ENCODE data around the gene INAFM2. TPM values are rescaled to one million over a fixed set of nuclear protein-coding genes. Genes with fewer than 3 reads are reported as not detected.

The INAFM2 gene
- polyA plus RNA-seq, 1 donor = 14.1 TPM

- DNase-seq (ENCODE audit: low read depth) = no peak
Measured at GRCh38 chr15:40360015-40360414, 36.5 kb downstream of the INAFM2 start.

- no peak for DNase-seq (ENCODE audit: low read depth)
Measured at GRCh38 chr15:40361640-40362039, 38.1 kb downstream of the INAFM2 start.

GRCh38 chr15:40363611-40364010 lies 40.1 kb downstream of the INAFM2 start:
- DNase-seq (ENCODE audit: low read depth) = no peak

- DNase-seq (ENCODE audit: low read depth) = no peak
Measured at GRCh38 chr15:40364251-40364650, 40.8 kb downstream of the INAFM2 start.

- no peak for DNase-seq (ENCODE audit: low read depth)
Measured at GRCh38 chr15:40365016-40365415, 41.5 kb downstream of the INAFM2 start.

GRCh38 chr15:40365624-40366456 lies 42.3 kb downstream of the INAFM2 start:
- DNase-seq (ENCODE audit: low read depth) = no peak

GRCh38 chr15:40366457-40367370 lies 43.2 kb downstream of the INAFM2 start:
- DNase-seq (ENCODE audit: low read depth) = no peak

GRCh38 chr15:40367371-40367685 lies 43.8 kb downstream of the INAFM2 start:
- no peak for DNase-seq (ENCODE audit: low read depth)

- DNase-seq (ENCODE audit: low read depth) = no peak
Measured at GRCh38 chr15:40367686-40368611, 44.5 kb downstream of the INAFM2 start.

- DNase-seq (ENCODE audit: low read depth) = no peak
Measured at GRCh38 chr15:40368719-40369473, 45.4 kb downstream of the INAFM2 start.

GRCh38 chr15:40369474-40369869 lies 46.0 kb downstream of the INAFM2 start:
- DNase-seq (ENCODE audit: low read depth) = no peak

GRCh38 chr15:40369971-40370370 lies 46.5 kb downstream of the INAFM2 start:
- DNase-seq (ENCODE audit: low read depth) = no peak

- no peak for DNase-seq (ENCODE audit: low read depth)
Measured at GRCh38 chr15:40372981-40373380, 49.5 kb downstream of the INAFM2 start.

Other genes starting within 250 kb of the INAFM2 start
- 10.8 TPM for gene BMF, start 214.8 kb upstream of the INAFM2 start, polyA plus RNA-seq (ENCODE audit: insufficient read length)
- gene BUB1B, start 162.6 kb upstream of the INAFM2 start, polyA plus RNA-seq (ENCODE audit: insufficient read length) = 8.8 TPM
- gene PAK6, start 84.6 kb upstream of the INAFM2 start, polyA plus RNA-seq (ENCODE audit: insufficient read length) = 0.83 TPM
- gene ANKRD63, start 40.6 kb upstream of the INAFM2 start, polyA plus RNA-seq (ENCODE audit: insufficient read length) = 0.32 TPM
- gene PLCB2, start 15.8 kb upstream of the INAFM2 start, polyA plus RNA-seq (ENCODE audit: insufficient read length) = 10.2 TPM
- gene CCDC9B, start 17.2 kb downstream of the INAFM2 start, polyA plus RNA-seq (ENCODE audit: insufficient read length) = 17.0 TPM
- gene PHGR1, start 27.3 kb downstream of the INAFM2 start, polyA plus RNA-seq (ENCODE audit: insufficient read length) = not detected
- gene DISP2, start 34.5 kb downstream of the INAFM2 start, polyA plus RNA-seq (ENCODE audit: insufficient read length) = 1.4 TPM
- 20.0 TPM for gene KNSTRN, start 59.0 kb downstream of the INAFM2 start, polyA plus RNA-seq (ENCODE audit: insufficient read length)
- 54.4 TPM for gene IVD, start 82.1 kb downstream of the INAFM2 start, polyA plus RNA-seq (ENCODE audit: insufficient read length)
- gene BAHD1, start 117.3 kb downstream of the INAFM2 start, polyA plus RNA-seq (ENCODE audit: insufficient read length) = 24.6 TPM
- gene CHST14, start 147.3 kb downstream of the INAFM2 start, polyA plus RNA-seq (ENCODE audit: insufficient read length) = 33.8 TPM
- gene CCDC32, start 241.3 kb downstream of the INAFM2 start, polyA plus RNA-seq (ENCODE audit: insufficient read length) = 14.7 TPM
- 8.7 TPM for gene RPUSD2, start 245.6 kb downstream of the INAFM2 start, polyA plus RNA-seq (ENCODE audit: insufficient read length)

All from forelimb muscle (tissue), 1 donor.